HG02870 (cell line): ENCODE results near the gene EIF4E2.

Experiments
- ATAC-seq: cut with Tn5 transposase; IDR thresholded peaks from one replicate; pipeline ENCODE4 v1.9.1; 2021; ENCODE audit warnings: mild to moderate bottlenecking, moderate library complexity; ENCODE audit not compliant: unreplicated experiment

Gene EIF4E2

GRCh38 chr2:232550354-232551249 is at the start of gene EIF4E2, which contains the start of gene TIGD1:
TSS of gene EIF4E2 (plus strand) at chr2:232550689. CDS start at chr2:232550725, 36 bp downstream.
TSS of gene TIGD1 (minus strand) at chr2:232550557. CDS start at chr2:232549882, 675 bp downstream.
- ATAC-seq = peak; percentile 88

- no peak for ATAC-seq
Measured at GRCh38 chr2:232501331-232501771, 49.1 kb upstream of the EIF4E2 start.

DNA sequence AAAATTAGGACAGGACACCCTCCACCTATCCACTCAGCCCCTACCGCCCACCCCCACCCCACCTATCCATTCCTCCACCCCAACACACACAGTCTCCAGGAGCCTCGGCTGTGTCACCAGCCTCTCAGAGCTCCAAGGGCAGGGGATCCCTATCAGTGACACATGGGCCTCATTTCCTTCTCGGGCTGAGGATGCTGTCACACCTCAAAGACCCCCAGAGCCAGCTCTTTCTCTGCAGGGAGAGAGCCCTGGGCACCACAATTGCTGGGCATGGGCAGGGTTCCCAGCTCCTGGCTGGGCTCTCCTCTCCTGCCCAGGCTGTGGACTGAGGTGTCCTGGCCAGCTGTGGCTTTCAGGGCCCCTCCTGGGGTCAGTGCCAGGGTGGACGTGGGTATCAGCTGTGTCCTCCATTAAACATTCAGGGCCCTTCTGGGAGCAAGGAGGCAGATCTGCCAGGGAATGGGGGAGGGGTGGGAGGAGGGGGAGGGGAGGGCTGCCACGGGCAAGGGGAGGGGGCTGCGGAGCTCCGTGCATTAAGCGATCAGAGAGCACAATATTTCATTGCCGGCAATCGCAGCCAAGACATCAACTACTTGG is 48.6 kb upstream of the EIF4E2 start:
- ATAC-seq = no peak

DNA sequence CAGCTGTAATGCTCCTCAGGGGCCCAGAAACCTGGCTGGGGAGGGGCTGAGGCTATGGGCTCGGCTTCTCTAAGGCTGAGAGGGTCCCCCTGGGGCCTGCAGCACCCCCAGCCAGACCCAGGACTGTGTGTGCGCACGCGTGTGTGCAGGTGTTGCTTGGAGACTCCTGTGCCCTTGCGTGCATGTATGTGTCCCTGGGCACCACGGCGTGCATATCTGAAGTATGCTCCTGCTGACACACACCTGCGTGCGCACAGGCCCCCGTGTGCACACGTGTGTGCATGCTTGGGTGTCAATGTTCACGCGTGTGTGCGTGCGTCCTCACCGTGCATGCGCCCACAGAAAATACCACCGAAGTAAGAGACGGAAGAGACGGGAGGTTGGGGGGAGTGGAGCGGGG is 48.0 kb upstream of the EIF4E2 start:
- no peak for ATAC-seq

DNA sequence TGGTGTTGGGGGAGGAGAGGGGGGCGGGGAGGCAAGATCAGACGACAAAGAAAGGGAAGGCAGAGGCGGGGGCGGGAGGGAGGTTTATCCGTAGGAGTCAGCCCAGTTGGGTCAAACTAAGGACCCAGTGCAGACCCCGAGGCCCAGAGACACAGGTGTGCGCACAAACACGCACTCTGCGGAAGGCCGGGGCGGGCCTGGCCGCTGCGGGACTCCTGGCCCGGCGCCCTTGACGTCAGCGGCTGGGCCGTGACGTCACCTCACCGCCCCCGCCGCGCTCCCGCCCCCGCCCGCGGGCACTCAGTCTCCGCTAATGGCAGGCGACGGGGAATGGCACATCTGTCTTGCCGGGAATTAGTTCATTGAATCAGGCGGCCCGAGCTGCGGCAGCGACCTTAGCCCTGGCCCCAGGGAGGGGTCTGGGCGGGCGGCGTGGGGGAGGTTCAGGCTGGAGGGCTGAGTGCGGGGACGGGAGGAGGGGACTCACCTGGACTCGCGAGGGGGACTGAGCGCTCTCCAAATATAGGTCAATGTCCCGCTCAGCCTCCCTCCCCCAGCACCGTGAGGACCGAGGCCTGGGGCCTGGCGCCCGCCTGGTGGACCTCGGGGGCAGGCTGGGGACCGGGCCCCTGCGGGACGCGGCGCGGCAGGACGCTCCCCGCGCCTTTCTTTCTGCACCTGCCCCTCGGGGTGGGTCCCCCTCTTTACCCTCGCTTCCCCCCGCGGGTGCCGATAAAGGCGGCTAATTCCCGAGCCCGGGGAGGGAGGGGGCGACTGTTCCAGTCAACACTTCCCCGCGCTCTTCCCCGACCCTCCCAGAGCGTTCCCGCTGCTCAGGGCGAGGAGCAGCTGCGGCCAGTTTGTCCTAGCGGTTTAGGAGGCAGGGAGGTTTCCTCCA is 47.3 kb upstream of the EIF4E2 start:
- no peak for ATAC-seq

DNA sequence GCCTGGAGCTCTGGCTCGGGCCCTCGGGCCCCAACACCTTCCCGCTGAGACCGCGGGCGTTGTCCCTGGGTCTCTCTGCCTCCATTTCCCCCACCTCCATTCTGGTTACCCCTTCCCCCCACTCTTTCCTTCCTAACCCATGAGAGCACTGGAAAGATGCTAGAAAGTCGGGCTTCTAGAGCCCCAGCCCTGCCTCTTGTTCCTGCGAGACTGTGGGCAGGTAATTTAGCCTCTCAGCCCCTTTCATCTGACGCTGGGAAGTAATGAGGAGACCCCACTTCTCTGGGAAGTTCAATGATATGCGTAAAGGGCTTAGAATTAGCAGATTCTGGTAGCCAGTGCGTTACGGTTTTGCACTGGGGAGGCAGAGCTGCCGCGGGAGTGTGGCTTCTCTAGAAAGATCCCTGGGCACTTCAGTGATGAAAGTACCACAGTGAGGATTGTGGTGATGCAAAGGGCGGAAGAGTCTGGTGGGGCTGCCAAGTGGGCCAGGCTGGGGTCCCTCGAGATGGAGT is 46.6 kb upstream of the EIF4E2 start:
- ATAC-seq = no peak

- ATAC-seq = no peak
Measured at GRCh38 chr2:232504438-232504837, 46.1 kb upstream of the EIF4E2 start.

DNA sequence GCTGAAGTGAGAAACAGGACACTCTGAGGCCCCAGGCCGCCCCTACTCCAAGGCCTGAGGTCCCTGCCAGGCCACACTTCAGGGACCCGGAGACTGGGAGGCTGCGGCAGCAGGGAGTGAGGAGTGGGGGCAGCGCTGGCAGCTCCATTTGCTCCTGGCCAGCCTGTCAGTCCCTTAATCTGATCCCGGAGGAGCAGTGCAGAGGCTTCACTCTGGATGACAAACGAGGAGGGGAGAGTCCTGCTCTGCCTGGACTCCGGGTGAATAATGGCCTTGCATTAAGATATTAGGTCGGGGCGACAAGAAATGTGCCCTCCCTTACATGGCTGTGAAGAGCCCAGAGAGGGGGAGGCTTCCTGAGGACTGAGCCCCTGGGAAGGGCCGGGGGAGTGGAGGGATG is 44.6 kb upstream of the EIF4E2 start:
- no peak for ATAC-seq

DNA sequence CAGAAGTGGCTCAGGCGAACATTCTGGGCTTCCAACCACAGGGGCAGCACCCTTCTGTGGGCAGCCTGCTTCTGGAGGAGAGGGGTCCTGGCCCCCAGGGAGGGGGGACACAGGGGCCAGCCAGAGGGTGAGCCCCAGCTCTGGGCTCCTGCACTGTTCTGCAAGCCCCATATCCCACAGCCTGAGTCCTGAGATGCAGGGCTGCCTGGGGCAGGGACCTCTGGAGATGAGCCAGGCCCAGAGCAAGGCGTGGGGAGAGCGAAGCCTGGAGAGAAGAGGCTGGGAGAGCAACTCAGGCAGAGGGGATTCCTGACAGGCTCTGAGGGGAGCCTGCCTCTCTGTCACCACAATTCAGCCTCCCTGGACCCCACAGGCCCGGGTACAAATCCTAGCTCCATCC is 43.8 kb upstream of the EIF4E2 start:
- ATAC-seq = no peak

DNA sequence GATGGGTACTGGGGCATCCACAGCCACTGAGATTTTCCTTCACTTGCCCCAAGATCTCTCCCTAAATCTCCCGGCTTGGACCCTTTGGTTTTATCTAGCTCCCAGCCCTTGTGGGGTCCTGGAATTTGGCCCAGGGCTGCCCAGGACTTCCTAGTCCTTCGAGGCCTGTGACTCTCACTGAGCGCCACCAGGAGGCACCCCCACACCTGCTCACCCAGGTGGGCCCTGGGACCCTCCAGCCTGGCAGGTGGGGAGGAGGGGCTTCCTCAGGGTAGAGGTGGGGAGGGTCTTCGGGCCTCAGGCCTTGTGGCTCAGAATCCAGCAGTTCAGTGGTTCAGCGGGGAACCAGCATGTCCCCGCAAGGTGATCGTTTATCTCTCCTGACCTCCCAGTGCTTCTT is 42.2 kb upstream of the EIF4E2 start:
- no peak for ATAC-seq

GRCh38 chr2:232511336-232511890 is 39.1 kb upstream of the EIF4E2 start:
- ATAC-seq = no peak

DNA sequence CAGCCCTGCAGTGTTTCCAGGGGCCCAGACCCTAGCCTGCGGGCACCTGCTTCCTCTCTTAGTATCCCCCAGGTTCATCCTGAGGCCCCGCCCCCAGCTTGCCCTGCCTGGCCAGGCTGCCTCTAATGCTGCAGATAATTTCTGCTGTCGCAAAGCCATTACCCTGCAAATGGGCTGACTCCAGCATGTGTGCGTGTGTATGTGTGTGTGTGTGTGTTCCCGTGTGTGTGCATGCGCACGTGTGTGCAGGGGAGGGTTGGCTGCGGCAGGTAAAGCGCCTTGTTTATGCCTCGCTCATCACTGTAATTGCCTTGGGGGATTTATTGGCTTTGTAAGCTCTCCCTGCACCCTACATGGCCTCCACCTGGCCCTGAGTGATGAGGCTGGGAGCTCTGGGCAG is 37.9 kb upstream of the EIF4E2 start:
- ATAC-seq = no peak

- no peak for ATAC-seq
Measured at GRCh38 chr2:232513353-232513752, 37.1 kb upstream of the EIF4E2 start.

DNA sequence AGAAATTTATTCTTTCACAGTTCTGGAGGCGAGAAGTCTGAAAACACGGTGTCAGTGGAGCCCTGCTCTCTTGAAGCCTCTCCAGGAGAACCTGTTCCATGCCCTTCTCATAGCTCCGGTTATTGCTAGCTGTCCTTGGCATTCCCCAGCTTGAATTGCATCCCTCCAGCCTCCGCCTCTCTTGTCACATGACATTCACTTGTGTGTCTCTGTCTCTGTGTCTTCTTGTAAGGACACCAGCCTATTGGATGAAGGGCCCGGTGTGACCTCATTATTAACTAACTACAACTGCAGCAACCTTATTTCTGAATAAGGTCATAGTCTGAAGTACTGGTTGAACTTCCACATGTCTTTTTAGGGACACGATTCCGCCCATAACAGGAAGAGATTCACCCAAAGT is 34.9 kb upstream of the EIF4E2 start:
- ATAC-seq = no peak

DNA sequence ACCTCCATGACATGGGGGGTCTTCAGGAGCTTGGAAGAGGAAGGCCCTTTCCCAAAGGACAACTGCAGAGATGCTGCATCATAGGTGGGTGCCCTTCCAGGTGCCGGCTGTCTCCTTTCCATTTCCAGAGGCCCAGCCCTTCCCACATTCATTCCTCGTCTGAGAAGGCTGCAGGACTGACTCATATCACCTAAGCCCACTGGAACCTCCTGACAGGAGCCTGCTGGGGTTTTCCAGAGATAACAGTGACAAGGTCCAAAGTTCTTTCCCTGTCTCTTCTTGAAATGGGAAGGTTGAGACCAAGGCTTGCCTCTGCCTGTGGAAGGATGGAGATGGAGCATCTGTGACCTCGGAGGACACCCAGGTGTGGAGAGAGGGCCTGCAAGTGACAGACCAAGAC is 33.9 kb upstream of the EIF4E2 start:
- no peak for ATAC-seq

DNA sequence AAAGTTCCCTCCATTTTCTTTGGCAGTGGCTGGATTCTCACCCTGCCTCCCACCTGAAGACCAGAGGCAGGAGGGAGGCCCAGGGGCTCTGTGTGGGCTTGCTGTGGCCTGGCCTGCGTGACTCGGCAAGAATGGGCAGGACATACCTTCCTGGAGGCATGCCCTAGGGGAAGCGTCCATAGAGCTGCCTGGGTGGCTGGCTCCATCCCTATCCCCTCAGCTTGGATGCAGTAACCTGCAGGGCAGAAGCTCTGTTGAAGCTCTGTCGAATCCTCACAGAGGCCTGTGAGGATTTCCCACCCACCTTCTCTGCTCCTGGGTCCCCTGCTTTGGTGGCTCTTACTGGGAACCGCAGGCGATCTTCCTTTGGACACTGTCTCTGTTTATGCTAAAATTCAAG is 31.6 kb upstream of the EIF4E2 start:
- no peak for ATAC-seq

GRCh38 chr2:232519581-232520438 is 30.7 kb upstream of the EIF4E2 start, which contains the start of gene PRSS56:
TSS of gene PRSS56 (plus strand) at chr2:232520388. CDS start at chr2:232520599, 211 bp downstream.
- no peak for ATAC-seq

DNA sequence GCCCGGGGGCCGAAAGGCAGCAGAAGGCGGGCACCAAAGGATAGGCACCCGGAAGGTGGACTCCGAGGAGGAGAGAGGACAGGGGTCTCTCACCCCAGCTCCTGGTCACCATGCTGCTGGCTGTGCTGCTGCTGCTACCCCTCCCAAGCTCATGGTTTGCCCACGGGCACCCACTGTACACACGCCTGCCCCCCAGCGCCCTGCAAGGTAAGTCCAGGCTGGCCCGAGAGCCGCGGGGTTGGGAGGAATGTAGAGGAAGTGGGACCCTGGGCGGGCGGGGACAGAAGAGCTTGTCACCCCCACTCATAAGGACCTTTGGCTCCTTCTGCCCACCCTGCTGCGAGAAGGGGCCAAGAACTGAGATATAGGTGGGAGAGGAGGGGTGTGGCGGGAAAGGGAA is 30.0 kb upstream of the EIF4E2 start:
- no peak for ATAC-seq

GRCh38 chr2:232521098-232521497 is 29.4 kb upstream of the EIF4E2 start:
- ATAC-seq = no peak
